Measurements from ENCODE around the gene TUBGCP2. TPM values are rescaled to one million over a fixed set of nuclear protein-coding genes. Genes with fewer than 3 reads are reported as not detected.

TUBGCP2 gene
- total and polyA plus RNA-seq, 2 of the 13 experiments (the other 11 are each of a cell fraction or from before 2014, with no cell fraction given): 21.3 to 34.5 TPM

DNA sequence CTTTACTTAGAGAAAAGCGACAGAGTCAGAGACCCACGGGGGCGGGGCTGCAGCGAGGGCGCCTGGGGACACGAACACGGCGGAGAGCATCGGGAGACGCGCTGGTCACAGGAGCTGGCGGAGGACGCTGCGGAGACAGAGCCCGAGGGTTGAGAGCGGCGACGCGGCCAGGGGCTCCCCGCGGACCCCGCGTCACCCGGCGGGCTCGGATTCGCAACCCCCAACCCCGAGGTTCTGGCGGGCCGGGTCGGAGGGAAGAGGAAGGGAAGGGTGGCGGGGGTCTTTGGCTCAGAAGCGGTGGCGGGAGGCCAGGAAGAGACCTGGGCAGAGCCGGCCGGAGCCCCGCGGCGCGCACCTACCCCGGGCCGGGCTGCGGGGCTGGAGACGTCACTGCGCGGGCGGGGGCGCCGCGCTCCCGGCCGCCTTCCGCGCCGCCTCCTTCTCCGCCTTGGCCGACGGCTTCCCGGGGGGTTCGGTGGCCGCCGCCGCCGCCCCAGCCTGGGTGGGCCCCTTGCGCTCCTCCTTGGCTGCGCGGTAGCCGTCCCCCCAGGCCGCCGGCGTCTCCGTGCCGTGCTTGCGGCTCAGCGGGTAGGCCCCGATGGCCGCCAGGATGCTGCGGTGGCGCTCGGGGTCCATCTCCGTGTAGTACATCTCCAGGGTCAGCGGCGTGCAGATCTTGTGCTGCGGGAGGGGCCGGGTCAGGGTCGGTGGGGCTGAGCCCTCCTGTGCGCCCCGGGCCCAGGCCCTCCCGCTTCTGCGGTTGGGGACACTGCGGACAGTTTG, 17.0 kb upstream of the TUBGCP2 start (continued):
- TF ChIP-seq, protein P1, sequence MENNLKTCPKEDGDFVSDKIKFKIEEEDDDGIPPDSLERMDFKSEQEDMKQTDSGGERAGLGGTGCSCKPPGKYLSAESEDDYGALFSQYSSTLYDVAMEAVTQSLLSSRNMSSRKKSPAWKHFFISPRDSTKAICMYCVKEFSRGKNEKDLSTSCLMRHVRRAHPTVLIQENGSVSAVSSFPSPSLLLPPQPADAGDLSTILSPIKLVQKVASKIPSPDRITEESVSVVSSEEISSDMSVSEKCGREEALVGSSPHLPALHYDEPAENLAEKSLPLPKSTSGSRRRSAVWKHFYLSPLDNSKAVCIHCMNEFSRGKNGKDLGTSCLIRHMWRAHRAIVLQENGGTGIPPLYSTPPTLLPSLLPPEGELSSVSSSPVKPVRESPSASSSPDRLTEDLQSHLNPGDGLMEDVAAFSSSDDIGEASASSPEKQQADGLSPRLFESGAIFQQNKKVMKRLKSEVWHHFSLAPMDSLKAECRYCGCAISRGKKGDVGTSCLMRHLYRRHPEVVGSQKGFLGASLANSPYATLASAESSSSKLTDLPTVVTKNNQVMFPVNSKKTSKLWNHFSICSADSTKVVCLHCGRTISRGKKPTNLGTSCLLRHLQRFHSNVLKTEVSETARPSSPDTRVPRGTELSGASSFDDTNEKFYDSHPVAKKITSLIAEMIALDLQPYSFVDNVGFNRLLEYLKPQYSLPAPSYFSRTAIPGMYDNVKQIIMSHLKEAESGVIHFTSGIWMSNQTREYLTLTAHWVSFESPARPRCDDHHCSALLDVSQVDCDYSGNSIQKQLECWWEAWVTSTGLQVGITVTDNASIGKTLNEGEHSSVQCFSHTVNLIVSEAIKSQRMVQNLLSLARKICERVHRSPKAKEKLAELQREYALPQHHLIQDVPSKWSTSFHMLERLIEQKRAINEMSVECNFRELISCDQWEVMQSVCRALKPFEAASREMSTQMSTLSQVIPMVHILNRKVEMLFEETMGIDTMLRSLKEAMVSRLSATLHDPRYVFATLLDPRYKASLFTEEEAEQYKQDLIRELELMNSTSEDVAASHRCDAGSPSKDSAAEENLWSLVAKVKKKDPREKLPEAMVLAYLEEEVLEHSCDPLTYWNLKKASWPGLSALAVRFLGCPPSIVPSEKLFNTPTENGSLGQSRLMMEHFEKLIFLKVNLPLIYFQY (CRISPR knock-in tag; IDR thresholded peaks at IDR 0.05; ENCODE audit: borderline replicate concordance): no peak
- TF ChIP-seq KDM2A (CRISPR knock-in tag; IDR thresholded peaks at IDR 0.05; ENCODE audit: borderline replicate concordance, low read depth) (peak; percentile 38; the same call in 1 of the 2 replicates), ERF (CRISPR knock-in tag; IDR thresholded peaks at IDR 0.05) (no peak), ZNF816 (CRISPR knock-in tag; IDR thresholded peaks at IDR 0.05; ENCODE audit: borderline replicate concordance) (no peak), ZFY (CRISPR knock-in tag; IDR thresholded peaks at IDR 0.05) (peak; percentile 42; the same call in 1 of the 2 replicates), ZFX (CRISPR knock-in tag; IDR thresholded peaks at IDR 0.05; ENCODE audit: low read depth) (peak; percentile 56), SRY (CRISPR knock-in tag; IDR thresholded peaks at IDR 0.05) (no peak), EEA1 (CRISPR knock-in tag; IDR thresholded peaks at IDR 0.05; ENCODE audit: borderline replicate concordance) (no peak)
- TF ChIP-seq, protein P2, sequence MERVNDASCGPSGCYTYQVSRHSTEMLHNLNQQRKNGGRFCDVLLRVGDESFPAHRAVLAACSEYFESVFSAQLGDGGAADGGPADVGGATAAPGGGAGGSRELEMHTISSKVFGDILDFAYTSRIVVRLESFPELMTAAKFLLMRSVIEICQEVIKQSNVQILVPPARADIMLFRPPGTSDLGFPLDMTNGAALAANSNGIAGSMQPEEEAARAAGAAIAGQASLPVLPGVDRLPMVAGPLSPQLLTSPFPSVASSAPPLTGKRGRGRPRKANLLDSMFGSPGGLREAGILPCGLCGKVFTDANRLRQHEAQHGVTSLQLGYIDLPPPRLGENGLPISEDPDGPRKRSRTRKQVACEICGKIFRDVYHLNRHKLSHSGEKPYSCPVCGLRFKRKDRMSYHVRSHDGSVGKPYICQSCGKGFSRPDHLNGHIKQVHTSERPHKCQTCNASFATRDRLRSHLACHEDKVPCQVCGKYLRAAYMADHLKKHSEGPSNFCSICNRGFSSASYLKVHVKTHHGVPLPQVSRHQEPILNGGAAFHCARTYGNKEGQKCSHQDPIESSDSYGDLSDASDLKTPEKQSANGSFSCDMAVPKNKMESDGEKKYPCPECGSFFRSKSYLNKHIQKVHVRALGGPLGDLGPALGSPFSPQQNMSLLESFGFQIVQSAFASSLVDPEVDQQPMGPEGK (CRISPR knock-in tag; IDR thresholded peaks at IDR 0.05): peak; percentile 23; the same call in 1 of the 2 replicates
- TF ChIP-seq, protein P3, sequence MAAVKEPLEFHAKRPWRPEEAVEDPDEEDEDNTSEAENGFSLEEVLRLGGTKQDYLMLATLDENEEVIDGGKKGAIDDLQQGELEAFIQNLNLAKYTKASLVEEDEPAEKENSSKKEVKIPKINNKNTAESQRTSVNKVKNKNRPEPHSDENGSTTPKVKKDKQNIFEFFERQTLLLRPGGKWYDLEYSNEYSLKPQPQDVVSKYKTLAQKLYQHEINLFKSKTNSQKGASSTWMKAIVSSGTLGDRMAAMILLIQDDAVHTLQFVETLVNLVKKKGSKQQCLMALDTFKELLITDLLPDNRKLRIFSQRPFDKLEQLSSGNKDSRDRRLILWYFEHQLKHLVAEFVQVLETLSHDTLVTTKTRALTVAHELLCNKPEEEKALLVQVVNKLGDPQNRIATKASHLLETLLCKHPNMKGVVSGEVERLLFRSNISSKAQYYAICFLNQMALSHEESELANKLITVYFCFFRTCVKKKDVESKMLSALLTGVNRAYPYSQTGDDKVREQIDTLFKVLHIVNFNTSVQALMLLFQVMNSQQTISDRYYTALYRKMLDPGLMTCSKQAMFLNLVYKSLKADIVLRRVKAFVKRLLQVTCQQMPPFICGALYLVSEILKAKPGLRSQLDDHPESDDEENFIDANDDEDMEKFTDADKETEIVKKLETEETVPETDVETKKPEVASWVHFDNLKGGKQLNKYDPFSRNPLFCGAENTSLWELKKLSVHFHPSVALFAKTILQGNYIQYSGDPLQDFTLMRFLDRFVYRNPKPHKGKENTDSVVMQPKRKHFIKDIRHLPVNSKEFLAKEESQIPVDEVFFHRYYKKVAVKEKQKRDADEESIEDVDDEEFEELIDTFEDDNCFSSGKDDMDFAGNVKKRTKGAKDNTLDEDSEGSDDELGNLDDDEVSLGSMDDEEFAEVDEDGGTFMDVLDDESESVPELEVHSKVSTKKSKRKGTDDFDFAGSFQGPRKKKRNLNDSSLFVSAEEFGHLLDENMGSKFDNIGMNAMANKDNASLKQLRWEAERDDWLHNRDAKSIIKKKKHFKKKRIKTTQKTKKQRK (IDR thresholded peaks at IDR 0.05; ENCODE audit: low read length): no peak
- TF ChIP-seq, protein P4, sequence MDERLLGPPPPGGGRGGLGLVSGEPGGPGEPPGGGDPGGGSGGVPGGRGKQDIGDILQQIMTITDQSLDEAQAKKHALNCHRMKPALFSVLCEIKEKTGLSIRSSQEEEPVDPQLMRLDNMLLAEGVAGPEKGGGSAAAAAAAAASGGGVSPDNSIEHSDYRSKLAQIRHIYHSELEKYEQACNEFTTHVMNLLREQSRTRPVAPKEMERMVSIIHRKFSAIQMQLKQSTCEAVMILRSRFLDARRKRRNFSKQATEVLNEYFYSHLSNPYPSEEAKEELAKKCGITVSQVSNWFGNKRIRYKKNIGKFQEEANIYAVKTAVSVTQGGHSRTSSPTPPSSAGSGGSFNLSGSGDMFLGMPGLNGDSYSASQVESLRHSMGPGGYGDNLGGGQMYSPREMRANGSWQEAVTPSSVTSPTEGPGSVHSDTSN (CRISPR knock-in tag; IDR thresholded peaks at IDR 0.05): no peak
- TF ChIP-seq, protein P5, sequence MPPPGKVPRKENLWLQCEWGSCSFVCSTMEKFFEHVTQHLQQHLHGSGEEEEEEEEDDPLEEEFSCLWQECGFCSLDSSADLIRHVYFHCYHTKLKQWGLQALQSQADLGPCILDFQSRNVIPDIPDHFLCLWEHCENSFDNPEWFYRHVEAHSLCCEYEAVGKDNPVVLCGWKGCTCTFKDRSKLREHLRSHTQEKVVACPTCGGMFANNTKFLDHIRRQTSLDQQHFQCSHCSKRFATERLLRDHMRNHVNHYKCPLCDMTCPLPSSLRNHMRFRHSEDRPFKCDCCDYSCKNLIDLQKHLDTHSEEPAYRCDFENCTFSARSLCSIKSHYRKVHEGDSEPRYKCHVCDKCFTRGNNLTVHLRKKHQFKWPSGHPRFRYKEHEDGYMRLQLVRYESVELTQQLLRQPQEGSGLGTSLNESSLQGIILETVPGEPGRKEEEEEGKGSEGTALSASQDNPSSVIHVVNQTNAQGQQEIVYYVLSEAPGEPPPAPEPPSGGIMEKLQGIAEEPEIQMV (CRISPR knock-in tag; IDR thresholded peaks at IDR 0.05; ENCODE audit: low read depth): no peak
